ENCODE results near the gene CACNA1H. TPM values are rescaled to one million over a fixed set of nuclear protein-coding genes. Genes with fewer than 3 reads are reported as not detected.

CACNA1H gene
- total and polyA plus RNA-seq, 2 donors, result 0.61 to 2.6 TPM

DNA sequence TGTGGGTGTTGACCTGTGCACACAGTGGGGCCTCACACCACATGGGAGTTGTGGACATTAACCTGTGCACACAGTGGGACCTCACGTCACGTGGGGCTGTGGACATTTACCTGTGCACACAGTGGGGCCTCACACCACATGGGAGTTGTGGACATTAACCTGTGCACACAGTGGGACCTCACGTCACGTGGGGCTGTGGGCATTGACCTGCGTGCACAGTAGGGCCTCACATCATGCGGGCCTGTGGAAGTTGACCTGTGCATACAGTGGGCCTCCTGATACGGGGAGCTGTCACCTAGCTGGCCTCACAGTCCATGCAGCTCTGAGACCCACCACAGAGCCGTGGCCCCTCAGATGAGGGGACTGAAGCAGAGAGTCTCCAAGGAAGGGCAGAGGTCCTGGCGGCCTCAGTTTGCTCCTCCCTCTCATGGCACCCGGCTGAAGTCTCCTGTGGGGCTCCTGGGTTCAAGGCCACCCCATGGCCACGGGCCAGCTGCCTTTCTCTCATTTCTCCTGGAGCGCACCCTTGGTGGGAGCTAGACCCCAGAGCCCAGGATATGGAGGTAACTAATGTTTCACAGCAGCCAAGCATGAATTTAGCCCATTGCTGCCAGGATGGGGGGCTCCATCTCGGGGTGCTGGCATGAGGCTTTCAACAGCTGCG is 21.0 kb downstream of the CACNA1H start:
- H3K4me1 ChIP-seq (ENCODE audit: control insufficient read depth in 2 of 2, insufficient read depth in 2 of 2, low read length in 2 of 2), result no peaks in the 10 kb centered on the region
- no peak overlapping the region for H3K27ac ChIP-seq (ENCODE audit: low read depth in 1 of 2, low read length in 1 of 2)
- H3K27me3 ChIP-seq (ENCODE audit: control insufficient read depth in 2 of 2, insufficient read depth in 1 of 2, low read length in 1 of 2), result peaks cover 0 to 7% of the 10 kb centered on the region in 2 donors
- H3K36me3 ChIP-seq (ENCODE audit: control insufficient read depth in 2 of 2, insufficient read depth in 2 of 2, low read length in 1 of 2), result no peaks in the 10 kb centered on the region
- peaks cover 0 to 1% of the 10 kb centered on the region in 2 donors for H3K9me3 ChIP-seq (ENCODE audit: control insufficient read depth in 2 of 2, insufficient read depth in 1 of 2, low read length in 1 of 2)
- DNase-seq (ENCODE audit: low read depth in 6 of 9, low spot score in 9 of 9), result no peak
- 88% methylated on average over 14 of the region's 14 CpGs for WGBS
- H3K4me3 ChIP-seq (ENCODE audit: low read length in 2 of 2), result no peak overlapping the region

DNA sequence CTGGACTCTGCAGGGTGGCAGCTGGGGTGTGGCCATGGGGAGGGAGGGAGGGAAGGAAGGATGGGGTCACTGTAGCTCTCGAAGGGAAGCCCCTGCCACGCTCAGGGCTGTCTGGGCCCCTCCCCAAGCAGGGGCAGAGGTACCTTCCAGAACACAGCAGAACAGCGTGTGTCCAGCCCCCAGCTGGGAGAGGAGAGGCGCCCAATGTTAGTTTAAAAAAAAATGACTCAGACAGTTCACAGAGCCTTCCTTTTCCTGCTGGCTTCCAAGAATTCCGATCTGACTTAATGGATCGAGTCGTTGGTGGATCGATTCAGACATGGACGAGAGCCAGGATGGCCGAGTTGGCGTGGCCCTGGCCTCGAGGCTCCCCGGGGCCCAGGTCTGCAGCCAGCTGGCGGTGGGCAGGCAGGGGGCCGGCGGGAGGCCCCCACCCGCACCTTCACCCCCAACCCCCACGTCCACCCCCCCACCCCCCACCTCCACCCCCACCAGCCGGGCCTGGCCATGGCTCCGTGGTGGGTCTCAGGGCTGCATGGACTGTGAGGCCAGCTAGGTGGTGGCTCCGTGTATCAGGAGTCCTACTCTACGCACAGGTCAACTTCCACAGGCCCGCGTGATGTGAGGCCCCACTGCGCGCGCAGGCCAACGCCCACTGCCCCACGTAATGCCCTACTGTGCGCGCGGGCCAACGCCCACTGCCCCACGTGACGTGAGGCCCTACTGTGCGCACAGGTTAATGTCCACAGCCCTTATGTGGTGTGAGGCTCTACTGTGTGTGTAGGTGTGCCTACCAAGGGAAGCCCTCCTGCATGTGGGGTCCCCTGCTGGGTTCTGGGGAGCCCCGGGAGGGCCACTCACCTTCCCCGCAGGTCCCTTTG is 21.8 kb downstream of the CACNA1H start:
- Histone ChIP-seq H3K4me3 (ENCODE audit: low read length in 2 of 2) (no peak overlapping the region), H3K27me3 (ENCODE audit: control insufficient read depth in 2 of 2, insufficient read depth in 1 of 2, low read length in 1 of 2) (peaks cover 0 to 4% of the 10 kb centered on the region in 2 donors), H3K27ac (ENCODE audit: low read depth in 1 of 2, low read length in 1 of 2) (no peak overlapping the region), H3K36me3 (ENCODE audit: control insufficient read depth in 2 of 2, insufficient read depth in 2 of 2, low read length in 1 of 2) (no peaks in the 10 kb centered on the region), H3K4me1 (ENCODE audit: control insufficient read depth in 2 of 2, insufficient read depth in 2 of 2, low read length in 2 of 2) (no peaks in the 10 kb centered on the region), H3K9me3 (ENCODE audit: control insufficient read depth in 2 of 2, insufficient read depth in 1 of 2, low read length in 1 of 2) (peaks cover 0 to 1% of the 10 kb centered on the region in 2 donors)
- DNase-seq (ENCODE audit: low read depth in 6 of 9, low spot score in 9 of 9), result no peak
- 82% methylated on average over 38 of the region's 38 CpGs for WGBS

DNA sequence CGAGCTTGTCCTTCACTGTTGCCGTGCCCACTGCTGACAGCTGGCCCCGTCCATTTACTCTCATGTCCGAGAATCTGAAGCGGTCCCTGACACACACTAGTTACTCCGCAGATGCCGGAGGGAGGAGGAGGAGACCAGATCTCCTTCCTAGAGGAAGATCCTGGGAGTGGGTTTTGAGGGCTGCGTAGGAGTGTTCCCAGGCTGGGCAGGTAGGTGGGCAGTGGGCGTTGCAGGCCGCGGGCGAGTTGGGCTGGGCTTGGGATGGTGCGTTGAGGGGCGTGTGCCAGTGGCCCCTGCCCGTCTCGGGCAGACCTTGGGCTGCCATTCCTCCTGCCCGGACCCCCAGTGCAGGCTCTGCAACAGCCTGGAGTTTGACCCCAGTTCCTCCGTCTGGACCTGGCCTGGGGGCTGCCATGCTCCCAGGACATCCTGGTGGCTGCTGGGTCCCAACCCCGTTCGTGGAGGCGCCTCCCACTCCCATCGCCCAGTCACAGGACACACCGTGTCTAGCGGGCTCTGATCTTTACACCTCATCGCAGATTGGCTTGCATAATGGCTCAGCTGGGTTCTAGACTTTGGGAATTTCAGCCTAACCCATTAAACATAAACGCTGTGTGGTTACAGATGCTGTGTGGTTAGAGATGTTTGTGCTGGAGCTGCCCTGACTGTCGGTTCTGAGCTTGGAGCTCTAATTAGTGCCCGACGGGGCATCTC is 22.8 kb downstream of the CACNA1H start:
- peaks cover 0 to 1% of the 10 kb centered on the region in 2 donors for H3K9me3 ChIP-seq (ENCODE audit: control insufficient read depth in 2 of 2, insufficient read depth in 1 of 2, low read length in 1 of 2)
- H3K4me3 ChIP-seq (ENCODE audit: low read length in 2 of 2), result no peak overlapping the region
- no peaks in the 10 kb centered on the region for H3K36me3 ChIP-seq (ENCODE audit: control insufficient read depth in 2 of 2, insufficient read depth in 2 of 2, low read length in 1 of 2)
- H3K27me3 ChIP-seq (ENCODE audit: control insufficient read depth in 2 of 2, insufficient read depth in 1 of 2, low read length in 1 of 2), result peaks cover 0 to 4% of the 10 kb centered on the region in 2 donors
- no peak for DNase-seq (ENCODE audit: low read depth in 6 of 9, low spot score in 9 of 9)
- no peak overlapping the region for H3K27ac ChIP-seq (ENCODE audit: low read depth in 1 of 2, low read length in 1 of 2)
- WGBS, result 92% methylated on average over 29 of the region's 29 CpGs
- H3K4me1 ChIP-seq (ENCODE audit: control insufficient read depth in 2 of 2, insufficient read depth in 2 of 2, low read length in 2 of 2), result no peaks in the 10 kb centered on the region

DNA sequence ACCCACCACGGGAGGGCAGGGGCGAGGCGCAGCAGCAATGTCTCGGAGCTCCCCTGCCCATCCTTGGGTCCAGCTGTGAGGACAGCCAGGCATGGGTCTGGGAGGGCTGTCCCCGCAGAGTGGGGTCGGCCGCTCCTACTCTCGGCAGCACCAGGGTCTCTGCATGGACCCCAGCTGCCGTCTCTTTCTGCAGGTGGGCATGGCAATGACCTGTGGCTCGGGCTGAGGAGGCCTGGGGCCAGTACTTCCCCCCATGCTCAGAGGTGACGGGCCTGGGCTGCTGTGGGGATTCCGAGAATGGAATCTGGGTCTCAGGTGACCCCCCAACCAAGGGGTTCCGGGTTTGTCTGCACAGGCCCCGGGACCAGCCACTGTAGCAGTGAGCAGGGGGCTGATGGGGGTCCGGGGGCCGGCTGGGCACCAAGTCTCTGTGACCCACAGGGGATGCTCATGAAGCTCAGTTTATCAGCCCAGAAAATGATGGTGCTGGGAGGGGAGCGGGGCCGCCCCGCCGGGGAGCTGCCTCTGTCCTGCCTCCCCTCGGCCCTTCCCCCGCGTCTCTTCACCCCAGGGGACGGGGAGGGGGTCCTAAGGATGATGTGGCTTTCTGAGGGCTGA is 23.5 kb downstream of the CACNA1H start:
- WGBS, result 87% methylated on average over 24 of the region's 24 CpGs
- Histone ChIP-seq H3K27ac (ENCODE audit: low read depth in 1 of 2, low read length in 1 of 2) (no peak overlapping the region), H3K36me3 (ENCODE audit: control insufficient read depth in 2 of 2, insufficient read depth in 2 of 2, low read length in 1 of 2) (no peaks in the 10 kb centered on the region), H3K4me3 (ENCODE audit: low read length in 2 of 2) (no peak overlapping the region), H3K4me1 (ENCODE audit: control insufficient read depth in 2 of 2, insufficient read depth in 2 of 2, low read length in 2 of 2) (no peaks in the 10 kb centered on the region), H3K27me3 (ENCODE audit: control insufficient read depth in 2 of 2, insufficient read depth in 1 of 2, low read length in 1 of 2) (peaks cover 0 to 6% of the 10 kb centered on the region in 2 donors), H3K9me3 (ENCODE audit: control insufficient read depth in 2 of 2, insufficient read depth in 1 of 2, low read length in 1 of 2) (peaks cover 0 to 1% of the 10 kb centered on the region in 2 donors)
- DNase-seq (ENCODE audit: low read depth in 6 of 9, low spot score in 9 of 9), result no peak

DNA sequence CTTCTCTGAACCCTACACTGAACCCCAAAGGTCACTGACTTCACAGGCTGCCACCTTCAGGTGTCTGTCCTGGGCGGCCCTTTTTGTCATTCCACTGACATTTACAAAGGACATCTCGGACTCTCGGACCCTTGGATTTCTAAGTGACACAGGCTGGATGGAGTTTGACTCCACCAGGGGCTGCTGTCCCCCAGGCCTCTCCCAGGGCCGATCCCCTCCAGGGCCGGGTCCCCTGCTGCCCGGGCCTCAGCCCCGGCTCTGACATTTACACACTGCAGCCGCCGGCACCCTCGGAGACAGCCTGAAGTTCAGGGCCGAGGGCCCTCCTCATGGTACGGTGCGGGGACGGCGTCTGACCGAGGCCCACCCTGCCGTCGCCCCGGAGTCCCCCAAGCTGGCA is 24.1 kb downstream of the CACNA1H start:
- H3K27me3 ChIP-seq (ENCODE audit: control insufficient read depth in 2 of 2, insufficient read depth in 1 of 2, low read length in 1 of 2), result peaks cover 0 to 10% of the 10 kb centered on the region in 2 donors
- no peaks in the 10 kb centered on the region for H3K36me3 ChIP-seq (ENCODE audit: control insufficient read depth in 2 of 2, insufficient read depth in 2 of 2, low read length in 1 of 2)
- no peak overlapping the region for H3K27ac ChIP-seq (ENCODE audit: low read depth in 1 of 2, low read length in 1 of 2)
- WGBS, result 88% methylated on average over 19 of the region's 19 CpGs
- H3K9me3 ChIP-seq (ENCODE audit: control insufficient read depth in 2 of 2, insufficient read depth in 1 of 2, low read length in 1 of 2), result peaks cover 0 to 1% of the 10 kb centered on the region in 2 donors
- no peaks in the 10 kb centered on the region for H3K4me1 ChIP-seq (ENCODE audit: control insufficient read depth in 2 of 2, insufficient read depth in 2 of 2, low read length in 2 of 2)
- H3K4me3 ChIP-seq (ENCODE audit: low read length in 2 of 2), result no peak overlapping the region
- DNase-seq (ENCODE audit: low read depth in 6 of 9, low spot score in 9 of 9), result no peak

DNA sequence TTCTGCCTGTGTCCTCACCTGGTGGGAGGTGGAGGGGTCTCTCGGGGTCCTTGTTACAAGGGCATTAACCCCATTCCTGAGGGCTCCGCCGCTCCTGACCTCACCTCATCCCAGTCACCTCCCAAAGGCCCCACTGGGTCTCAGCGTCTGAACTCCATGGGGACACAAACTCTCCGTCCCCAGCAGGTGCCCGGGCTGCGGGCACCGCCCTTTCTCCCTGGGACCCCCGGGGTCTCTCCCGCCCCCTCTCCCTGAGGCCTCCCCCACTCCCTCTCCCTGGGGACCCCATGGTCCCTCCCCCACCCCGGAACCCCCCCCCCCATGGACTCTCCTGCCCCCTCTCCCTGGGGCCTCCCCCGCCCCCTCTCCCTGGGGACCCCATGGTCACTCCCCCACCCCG is 24.8 kb downstream of the CACNA1H start:
- Histone ChIP-seq H3K4me1 (ENCODE audit: control insufficient read depth in 2 of 2, insufficient read depth in 2 of 2, low read length in 2 of 2) (no peaks in the 10 kb centered on the region), H3K36me3 (ENCODE audit: control insufficient read depth in 2 of 2, insufficient read depth in 2 of 2, low read length in 1 of 2) (no peaks in the 10 kb centered on the region), H3K4me3 (ENCODE audit: low read length in 2 of 2) (no peak overlapping the region), H3K9me3 (ENCODE audit: control insufficient read depth in 2 of 2, insufficient read depth in 1 of 2, low read length in 1 of 2) (peaks cover 0 to 1% of the 10 kb centered on the region in 2 donors), H3K27me3 (ENCODE audit: control insufficient read depth in 2 of 2, insufficient read depth in 1 of 2, low read length in 1 of 2) (peaks cover 0 to 15% of the 10 kb centered on the region in 2 donors), H3K27ac (ENCODE audit: low read depth in 1 of 2, low read length in 1 of 2) (no peak overlapping the region)
- DNase-seq (ENCODE audit: low read depth in 6 of 9, low spot score in 9 of 9), result no peak
- 91% methylated on average over 12 of the region's 13 CpGs for WGBS

DNA sequence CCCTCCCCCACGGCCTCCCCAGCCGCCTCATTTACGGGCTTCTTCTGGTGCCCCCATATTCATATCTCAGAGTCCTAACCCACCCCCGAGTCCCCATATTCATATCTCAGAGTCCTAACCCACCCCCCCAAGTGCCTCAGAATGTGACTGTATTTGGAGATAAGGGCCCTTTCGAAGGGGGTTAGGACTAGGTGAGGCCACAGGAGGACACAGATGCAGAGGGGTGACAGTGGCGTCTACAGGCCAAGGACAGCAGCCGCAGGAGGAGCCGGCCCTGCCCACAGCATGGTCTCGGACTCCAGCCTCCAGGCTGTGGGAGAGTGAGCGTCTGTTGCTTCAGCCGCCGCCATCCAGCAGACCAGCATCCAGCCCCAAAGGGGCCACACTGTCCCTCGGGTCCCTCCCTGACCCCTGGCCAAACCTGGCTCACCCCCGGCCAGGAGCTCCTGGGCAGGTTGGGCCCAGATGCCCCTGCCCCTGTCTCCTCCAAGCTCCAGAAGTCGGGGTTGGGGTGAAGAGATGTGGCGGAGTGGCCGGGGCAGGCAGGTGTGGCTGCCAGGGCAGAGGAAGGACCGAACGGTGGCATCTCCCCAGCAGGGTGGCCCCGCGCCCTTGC is 25.5 kb downstream of the CACNA1H start:
- no peak for DNase-seq (ENCODE audit: low read depth in 6 of 9, low spot score in 9 of 9)
- no peak overlapping the region for H3K27ac ChIP-seq (ENCODE audit: low read depth in 1 of 2, low read length in 1 of 2)
- H3K27me3 ChIP-seq (ENCODE audit: control insufficient read depth in 2 of 2, insufficient read depth in 1 of 2, low read length in 1 of 2), result peaks cover 0 to 19% of the 10 kb centered on the region in 2 donors

DNA sequence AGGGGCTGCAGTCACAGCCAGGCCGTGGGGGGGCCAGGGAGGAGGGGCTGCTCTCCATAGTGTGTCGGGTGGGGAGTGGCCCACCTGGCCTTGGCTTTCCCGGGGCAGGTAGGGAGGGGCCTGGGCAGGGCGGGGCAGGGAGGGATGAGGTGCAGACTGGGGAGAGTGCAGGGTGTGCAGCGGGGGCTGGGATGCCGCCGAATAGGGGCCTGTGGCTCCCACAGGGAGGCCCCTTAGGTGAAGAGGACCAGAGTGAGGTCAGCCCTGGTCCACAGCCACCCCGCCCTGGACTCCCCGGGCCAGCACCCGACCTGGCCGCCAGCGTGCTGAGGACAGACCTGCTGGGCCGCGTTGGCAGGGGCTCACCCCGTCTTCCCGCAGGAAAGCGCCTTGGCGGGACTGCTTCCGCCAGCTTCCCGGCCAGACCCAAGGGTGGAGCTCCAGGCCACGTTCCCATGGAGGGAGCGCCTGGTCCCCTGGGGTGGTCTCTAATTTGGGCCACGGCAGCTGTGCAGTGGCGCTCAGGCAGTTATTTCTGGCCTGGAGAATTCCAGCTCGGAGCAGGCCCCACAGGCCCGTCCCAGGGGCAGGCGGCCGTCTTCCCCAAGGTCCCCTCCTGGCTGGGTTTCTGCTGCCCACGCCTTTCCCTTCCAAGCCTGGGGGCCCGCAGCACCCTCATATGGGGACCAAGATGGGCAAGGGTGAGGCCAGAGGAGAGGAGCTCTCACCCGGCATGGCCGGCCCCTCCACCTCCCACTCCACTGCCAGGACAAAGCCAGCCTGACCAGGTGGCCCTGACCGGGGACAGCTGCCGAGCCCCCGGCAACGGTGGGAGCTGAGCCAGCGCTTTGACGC is 27.9 kb downstream of the CACNA1H start:
- H3K4me1 ChIP-seq (ENCODE audit: control insufficient read depth in 2 of 2, insufficient read depth in 2 of 2, low read length in 2 of 2), result no peaks in the 10 kb centered on the region
- H3K4me3 ChIP-seq (ENCODE audit: low read length in 2 of 2), result no peak overlapping the region
- peaks cover 0 to 28% of the 10 kb centered on the region in 2 donors for H3K27me3 ChIP-seq (ENCODE audit: control insufficient read depth in 2 of 2, insufficient read depth in 1 of 2, low read length in 1 of 2)
- no peaks in the 10 kb centered on the region for H3K36me3 ChIP-seq (ENCODE audit: control insufficient read depth in 2 of 2, insufficient read depth in 2 of 2, low read length in 1 of 2)
- H3K27ac ChIP-seq (ENCODE audit: low read depth in 1 of 2, low read length in 1 of 2), result no peak overlapping the region
- WGBS, result 81% methylated on average over 38 of the region's 38 CpGs
- peaks cover 0 to 18% of the 10 kb centered on the region in 2 donors for H3K9me3 ChIP-seq (ENCODE audit: control insufficient read depth in 2 of 2, insufficient read depth in 1 of 2, low read length in 1 of 2)
- no peak for DNase-seq (ENCODE audit: low read depth in 6 of 9, low spot score in 9 of 9)

More for the DNA sequence above, 25.5 kb downstream of the CACNA1H start:
- WGBS, result 88% methylated on average over 21 of the region's 21 CpGs
- H3K4me1 ChIP-seq (ENCODE audit: control insufficient read depth in 2 of 2, insufficient read depth in 2 of 2, low read length in 2 of 2), result no peaks in the 10 kb centered on the region
- H3K36me3 ChIP-seq (ENCODE audit: control insufficient read depth in 2 of 2, insufficient read depth in 2 of 2, low read length in 1 of 2), result no peaks in the 10 kb centered on the region
- no peak overlapping the region for H3K4me3 ChIP-seq (ENCODE audit: low read length in 2 of 2)
- peaks cover 0 to 3% of the 10 kb centered on the region in 2 donors for H3K9me3 ChIP-seq (ENCODE audit: control insufficient read depth in 2 of 2, insufficient read depth in 1 of 2, low read length in 1 of 2)

Measured in thymus (tissue), 11 donors.